Stomach (tissue), 9 donors: ENCODE measurements around the gene CERKL. TPM values are rescaled to one million over a fixed set of nuclear protein-coding genes. Genes with fewer than 3 reads are reported as not detected.

Source experiments
- DNase-seq, 2 donors: peaks; one replicate each; pipeline versions ENCODE4 v3.0.0 to v3.0.0-alpha.2; 2013 to 2019
- H3K27ac ChIP-seq, 5 donors: fragments of 200-600 bp in 4 of 5; sonication (generic) in 4 of 5; one replicate each; pipeline ENCODE4 v1.5.1; 2013 to 2019; ENCODE audit warnings: mild to moderate bottlenecking in 1 of 5, moderate library complexity in 1 of 5
- H3K27me3 ChIP-seq, 3 donors: fragments of 200-600 bp; sonication (generic); one replicate each; pipeline ENCODE4 v1.5.1; 2017 to 2019; ENCODE audit warnings: mixed run types in 1 of 3
- H3K36me3 ChIP-seq, 4 donors: fragments of 200-600 bp; sonication (generic); 1 replicate in 3 of 4; 2 replicates in 1 of 4; pipeline ENCODE4 v1.5.1; 2016 to 2019
- H3K4me1 ChIP-seq, 4 donors: fragments of 200-600 bp; sonication (generic); one replicate each; pipeline ENCODE4 v1.5.1; 2016 to 2019
- H3K4me3 ChIP-seq, 4 donors: fragments of 200-600 bp; sonication (generic) in 3 of 4; one replicate each; pipeline ENCODE4 v1.5.1; 2016 to 2019; ENCODE audit warnings: mild to moderate bottlenecking in 1 of 4
- H3K9me3 ChIP-seq, 4 donors: fragments of 200-600 bp; sonication (generic); one replicate each; pipeline ENCODE4 v1.5.1; 2016 to 2019
- EP300 ChIP-seq: sonication (generic); formaldehyde crosslinking; IDR thresholded peaks from one replicate; pipeline ENCODE4 v1.6.1; 2017; ENCODE audit warnings: antibody characterized with exemption
- POLR2A ChIP-seq, 4 donors: fragments of 450-650 bp; IDR thresholded peaks; one replicate each; pipeline ENCODE4 v1.6.1; 2016; ENCODE audit warnings: antibody characterized with exemption in 4 of 4, control low read depth in 2 of 4, mild to moderate bottlenecking in 1 of 4, moderate library complexity in 1 of 4
- POLR2AphosphoS5 ChIP-seq, 3 donors: sonication (generic); formaldehyde crosslinking; IDR thresholded peaks; one replicate each; pipeline ENCODE4 v1.6.1; 2016; ENCODE audit warnings: antibody characterized with exemption in 3 of 3
- WGBS, 5 donors: extraction: QIAGEN DNeasy Blood & Tissue Kit in 3 of 5; methylation state at CpG; one replicate each; pipeline versions ENCODE4 v1.1.5 to v1.1.7; 2013 to 2018; 5-methylcytosine and 5-hydroxymethylcytosine counted together
- intact Hi-C: fragments of 100-400 bp; cut with DNase I; formaldehyde crosslinking; loops from one replicate; pipeline ENCODE4 v1.15.1; 2023; ENCODE audit warnings: low total_unique reads
- polyA plus RNA-seq, 3 donors: library from polyadenylated mRNA; stranded (reverse); fragments of 200-250 nt; gene quantifications; one replicate each; pipeline ENCODE4 v1.2.3, GENCODE V29; 2013
- total RNA-seq, 5 donors: library from RNA; depleted of rRNA; stranded (reverse); fragments of >200 nt; gene quantifications; one replicate each; pipeline versions ENCODE4 v1.1.0 to v1.2.3, GENCODE V29; 2014 to 2016
- TF ChIP-seq, protein P1 (sequence below), 7 experiments: fragments of 450-650 bp in 4 of 7; fragments of 200-600 bp in 3 of 7; sonication (generic) in 3 of 7; IDR thresholded peaks; one replicate each; pipeline ENCODE4 v1.5.1; 2016 to 2019; ENCODE audit warnings: antibody characterized with exemption in 7 of 7, control low read depth in 2 of 7, mild to moderate bottlenecking in 1 of 7
- donor health status: healthy with polysubstance abuse.
- donor health status: Bipolar disorder and iron deficiency.
- donor health status: healthy.

CERKL gene
- total and polyA plus RNA-seq, 8 donors: 0.05 to 1.3 (median 0.28) TPM; not detected in 4

DNA sequence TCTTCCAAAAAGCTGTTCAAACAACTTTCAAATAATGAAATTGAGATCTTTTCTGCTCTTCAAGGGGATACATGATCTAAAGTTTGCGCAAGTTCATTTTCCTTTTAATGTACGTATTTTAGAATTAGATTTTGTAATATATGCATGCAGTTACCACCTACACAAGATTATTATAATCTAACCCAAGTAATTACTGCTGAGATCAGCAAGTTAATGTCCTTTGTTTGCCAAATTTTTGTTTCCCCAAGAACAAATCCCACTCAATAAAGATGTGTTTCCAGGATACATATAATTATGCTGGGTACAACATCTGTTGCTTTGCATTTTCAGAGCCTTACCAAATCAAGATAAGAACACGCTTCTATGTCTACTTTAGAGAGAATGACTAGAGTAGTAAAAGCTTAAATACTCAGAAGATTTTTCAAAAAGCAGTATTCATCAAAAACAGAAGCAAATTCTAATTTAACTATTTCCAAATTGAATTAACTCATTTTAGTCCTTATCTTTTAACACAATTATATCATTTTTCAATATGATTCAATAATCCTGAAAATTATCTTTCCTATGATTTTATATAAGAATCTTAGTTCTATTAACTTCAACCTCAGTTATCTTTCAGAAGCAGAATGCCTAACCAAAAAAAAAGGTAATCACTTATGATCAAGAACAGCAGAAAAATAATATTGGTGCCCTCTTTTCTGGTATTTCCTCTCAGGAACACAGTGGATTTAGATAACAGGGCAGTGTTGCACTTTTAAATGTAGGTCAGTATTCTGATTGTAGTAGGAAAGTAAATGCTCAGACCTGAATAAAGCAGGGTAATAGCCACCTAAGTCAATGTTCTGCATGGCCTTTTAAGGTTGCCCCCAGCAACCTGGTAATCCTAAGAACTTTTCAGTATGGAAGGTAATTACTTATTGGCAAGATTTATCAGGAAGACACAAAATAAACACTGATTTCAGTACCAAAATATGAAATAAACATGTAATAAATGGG lies 28.0 kb downstream of the CERKL start:
- no peak for TF ChIP-seq POLR2AphosphoS5 (IDR thresholded peaks at IDR 0.05)
- TF ChIP-seq, protein P1, sequence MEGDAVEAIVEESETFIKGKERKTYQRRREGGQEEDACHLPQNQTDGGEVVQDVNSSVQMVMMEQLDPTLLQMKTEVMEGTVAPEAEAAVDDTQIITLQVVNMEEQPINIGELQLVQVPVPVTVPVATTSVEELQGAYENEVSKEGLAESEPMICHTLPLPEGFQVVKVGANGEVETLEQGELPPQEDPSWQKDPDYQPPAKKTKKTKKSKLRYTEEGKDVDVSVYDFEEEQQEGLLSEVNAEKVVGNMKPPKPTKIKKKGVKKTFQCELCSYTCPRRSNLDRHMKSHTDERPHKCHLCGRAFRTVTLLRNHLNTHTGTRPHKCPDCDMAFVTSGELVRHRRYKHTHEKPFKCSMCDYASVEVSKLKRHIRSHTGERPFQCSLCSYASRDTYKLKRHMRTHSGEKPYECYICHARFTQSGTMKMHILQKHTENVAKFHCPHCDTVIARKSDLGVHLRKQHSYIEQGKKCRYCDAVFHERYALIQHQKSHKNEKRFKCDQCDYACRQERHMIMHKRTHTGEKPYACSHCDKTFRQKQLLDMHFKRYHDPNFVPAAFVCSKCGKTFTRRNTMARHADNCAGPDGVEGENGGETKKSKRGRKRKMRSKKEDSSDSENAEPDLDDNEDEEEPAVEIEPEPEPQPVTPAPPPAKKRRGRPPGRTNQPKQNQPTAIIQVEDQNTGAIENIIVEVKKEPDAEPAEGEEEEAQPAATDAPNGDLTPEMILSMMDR (IDR thresholded peaks at IDR 0.05): no peak
- no peaks in the 10 kb centered on the region for H3K27me3 ChIP-seq

DNA sequence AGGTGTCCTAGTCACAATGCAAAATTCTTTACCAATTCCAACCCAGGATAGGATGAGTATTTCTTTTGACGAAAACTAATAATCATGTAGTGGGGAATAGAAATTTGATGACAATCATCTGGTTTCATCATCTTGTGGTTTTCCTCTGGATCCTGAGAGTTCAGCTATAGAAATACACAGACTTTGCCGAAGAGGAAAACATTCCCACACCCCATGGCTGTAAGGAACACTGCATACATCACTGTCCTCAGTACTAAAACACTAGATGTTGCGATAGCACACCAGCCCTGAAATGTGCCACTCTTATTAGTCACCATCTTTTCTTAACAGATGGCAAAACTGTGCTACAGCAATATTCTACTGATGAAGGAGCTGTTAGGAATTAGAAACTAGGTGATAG lies 29.4 kb downstream of the CERKL start:
- WGBS, 5 donors: 73 to 86% (median 84%) methylated on average over 3 of the region's 3 CpGs
- intact Hi-C loops: no loop called here
- H3K9me3 ChIP-seq: no peaks in the 10 kb centered on the region
- DNase-seq: no peak
- no peak overlapping the region for H3K27ac ChIP-seq
- no peaks in the 10 kb centered on the region for H3K4me1 ChIP-seq
- no peaks in the 10 kb centered on the region for H3K36me3 ChIP-seq
- H3K4me3 ChIP-seq: no peak overlapping the region
- no peaks in the 10 kb centered on the region for H3K27me3 ChIP-seq
- no peak for TF ChIP-seq POLR2A (IDR thresholded peaks at IDR 0.05)
- no peak for TF ChIP-seq POLR2AphosphoS5 (IDR thresholded peaks at IDR 0.05)
- TF ChIP-seq EP300: no peak
- TF ChIP-seq, protein P1 (IDR thresholded peaks at IDR 0.05): no peak

More for the DNA sequence above, 28.0 kb downstream of the CERKL start:
- peak in 1 of 2 donors; percentile 24 for DNase-seq
- no peaks in the 10 kb centered on the region for H3K36me3 ChIP-seq
- 78 to 85% (median 82%) methylated on average over 3 of the region's 3 CpGs for WGBS, 5 donors
- no peaks in the 10 kb centered on the region for H3K9me3 ChIP-seq
- H3K4me1 ChIP-seq: no peaks in the 10 kb centered on the region
- intact Hi-C loops: no loop called here
- H3K4me3 ChIP-seq: no peak overlapping the region
- H3K27ac ChIP-seq: no peak overlapping the region

DNA sequence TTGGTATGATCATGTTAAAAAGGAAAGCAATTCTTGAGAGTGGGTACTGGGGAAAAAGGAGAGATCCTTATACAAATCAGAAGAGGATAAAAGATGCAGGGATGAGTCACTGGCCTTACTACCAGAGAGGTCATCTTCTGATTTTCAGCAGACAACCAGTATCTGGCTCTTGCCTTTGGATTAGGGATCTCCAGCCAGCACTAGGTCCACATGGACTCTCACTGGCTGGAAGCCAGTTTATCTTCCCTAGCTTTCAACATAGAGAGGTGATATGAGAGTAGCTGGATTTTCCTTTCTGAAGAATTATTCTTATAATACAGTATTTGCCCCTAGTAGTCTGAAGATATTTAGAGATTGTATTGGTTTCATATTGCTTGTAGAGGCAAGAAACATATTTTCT lies 30.2 kb downstream of the CERKL start:
- DNase-seq: no peak
- H3K27me3 ChIP-seq: no peaks in the 10 kb centered on the region
- TF ChIP-seq, protein P1 (IDR thresholded peaks at IDR 0.05): no peak
- TF ChIP-seq POLR2A (IDR thresholded peaks at IDR 0.05): no peak
- TF ChIP-seq POLR2AphosphoS5 (IDR thresholded peaks at IDR 0.05): no peak
- TF ChIP-seq EP300: no peak
- no peaks in the 10 kb centered on the region for H3K9me3 ChIP-seq
- H3K36me3 ChIP-seq: no peaks in the 10 kb centered on the region
- no peaks in the 10 kb centered on the region for H3K4me1 ChIP-seq
- H3K27ac ChIP-seq: no peak overlapping the region
- no peak overlapping the region for H3K4me3 ChIP-seq
- intact Hi-C loops: no loop called here

DNA sequence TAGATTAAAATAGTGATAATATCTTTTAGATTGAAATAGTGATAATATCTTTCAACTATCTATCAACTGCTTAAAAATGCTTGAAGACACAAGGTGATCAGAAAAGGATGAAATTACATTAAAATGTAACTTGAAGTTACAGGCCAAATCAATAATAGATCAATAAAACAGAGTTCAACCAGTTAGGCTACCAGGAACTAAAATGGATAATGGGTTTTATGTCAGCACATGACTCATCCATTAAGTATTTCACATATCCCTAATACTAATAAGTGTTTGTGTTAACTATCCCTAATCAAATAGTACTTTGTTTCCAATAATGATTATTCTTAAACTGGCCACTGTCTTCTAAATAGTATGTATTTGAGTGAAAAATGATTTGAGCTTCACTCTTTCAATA lies 33.7 kb downstream of the CERKL start:
- DNase-seq: no peak

More for the DNA sequence above, 33.7 kb downstream of the CERKL start:
- intact Hi-C loops: no loop called here
- Histone ChIP-seq H3K36me3 (no peaks in the 10 kb centered on the region), H3K27me3 (no peaks in the 10 kb centered on the region), H3K4me1 (no peaks in the 10 kb centered on the region), H3K4me3 (no peak overlapping the region), H3K9me3 (no peaks in the 10 kb centered on the region), H3K27ac (no peak overlapping the region)
- TF ChIP-seq POLR2A (IDR thresholded peaks at IDR 0.05) (no peak), EP300 (no peak), POLR2AphosphoS5 (IDR thresholded peaks at IDR 0.05) (no peak)
- TF ChIP-seq, protein P1 (IDR thresholded peaks at IDR 0.05): no peak
